ENCODE data around the gene VPS26A. TPM values are rescaled to one million over a fixed set of nuclear protein-coding genes. Genes with fewer than 3 reads are reported as not detected.
"Not testable (repeated sequence)": the region's sequence is repeated elsewhere in the genome, so short reads cannot be mapped to it uniquely, and the experiment has no call there.

Gene VPS26A
- total RNA-seq, 2 donors from 2014 or later, result 41.2 to 46.5 TPM

GRCh38 chr10:69160809-69161241, 36.8 kb downstream of the VPS26A start:
- no peak for TF ChIP-seq CTCF (conservative IDR thresholded peaks at IDR 0.05)
- no peaks in the 10 kb centered on the region for H3K9me3 ChIP-seq (ENCODE audit: control insufficient read depth, low read length)
- peaks cover 59% of the 10 kb centered on the region for H3K36me3 ChIP-seq (ENCODE audit: control insufficient read depth, insufficient read depth, low read length)
- H3K4me3 ChIP-seq (ENCODE audit: low read length), result no peak overlapping the region
- Mint-ChIP-seq H3K27me3 (ENCODE audit: insufficient read depth) (no peaks in the 10 kb centered on the region), H3K4me1 (peaks cover 2% of the 10 kb centered on the region), H3K9me3 (no peaks in the 10 kb centered on the region), H3K4me3 (no peak overlapping the region), H3K36me3 (ENCODE audit: low read depth) (peaks cover 45% of the 10 kb centered on the region), H3K27ac (no peak overlapping the region)
- no CpG with 5 or more reads among the region's 2 CpGs for WGBS, 2 experiments (ENCODE audit: insufficient coverage in 1 of 2, insufficient read length in 1 of 2)
- H3K27ac ChIP-seq (ENCODE audit: low read depth, low read length), result no peak overlapping the region
- no peak overlapping the region for H3K9ac ChIP-seq (ENCODE audit: extremely low read depth, low read length, poor library complexity, severe bottlenecking)
- no peaks in the 10 kb centered on the region for H3K27me3 ChIP-seq (ENCODE audit: control insufficient read depth, insufficient read depth, low read length, poor library complexity, severe bottlenecking)
- no peaks in the 10 kb centered on the region for H3K4me1 ChIP-seq (ENCODE audit: control insufficient read depth, insufficient read depth, low read length)
- no peak for DNase-seq

GRCh38 chr10:69168493-69168892, 44.5 kb downstream of the VPS26A start:
- H3K27ac ChIP-seq (ENCODE audit: low read depth, low read length), result no peak overlapping the region
- Mint-ChIP-seq H3K27me3 (ENCODE audit: insufficient read depth) (no peaks in the 10 kb centered on the region), H3K4me3 (no peak overlapping the region), H3K4me1 (no peaks in the 10 kb centered on the region), H3K36me3 (ENCODE audit: low read depth) (peaks cover 53% of the 10 kb centered on the region), H3K9me3 (no peaks in the 10 kb centered on the region), H3K27ac (no peak overlapping the region)
- H3K27me3 ChIP-seq (ENCODE audit: control insufficient read depth, insufficient read depth, low read length, poor library complexity, severe bottlenecking), result no peaks in the 10 kb centered on the region
- H3K4me1 ChIP-seq (ENCODE audit: control insufficient read depth, insufficient read depth, low read length), result no peaks in the 10 kb centered on the region
- DNase-seq, result no peak
- 95 to 99% methylated on average over 4 of the region's 4 CpGs for WGBS, 2 experiments (ENCODE audit: insufficient coverage in 1 of 2, insufficient read length in 1 of 2)
- no peak overlapping the region for H3K4me3 ChIP-seq (ENCODE audit: low read length)
- H3K9ac ChIP-seq (ENCODE audit: extremely low read depth, low read length, poor library complexity, severe bottlenecking), result no peak overlapping the region
- no peak for TF ChIP-seq CTCF (conservative IDR thresholded peaks at IDR 0.05)
- peaks cover 50% of the 10 kb centered on the region for H3K36me3 ChIP-seq (ENCODE audit: control insufficient read depth, insufficient read depth, low read length)
- no peaks in the 10 kb centered on the region for H3K9me3 ChIP-seq (ENCODE audit: control insufficient read depth, low read length)

- no peaks in the 10 kb centered on the region for H3K9me3 Mint-ChIP-seq
- H3K4me1 ChIP-seq (ENCODE audit: control insufficient read depth, insufficient read depth, low read length), result no peaks in the 10 kb centered on the region
- H3K4me3 ChIP-seq (ENCODE audit: low read length), result no peak overlapping the region
- no peak for DNase-seq
- no peak for TF ChIP-seq CTCF (conservative IDR thresholded peaks at IDR 0.05)
- H3K27ac Mint-ChIP-seq, result no peak overlapping the region
- H3K27ac ChIP-seq (ENCODE audit: low read depth, low read length), result no peak overlapping the region
- H3K27me3 Mint-ChIP-seq (ENCODE audit: insufficient read depth), result no peaks in the 10 kb centered on the region
- H3K36me3 ChIP-seq (ENCODE audit: control insufficient read depth, insufficient read depth, low read length), result peaks cover 37% of the 10 kb centered on the region
- H3K27me3 ChIP-seq (ENCODE audit: control insufficient read depth, insufficient read depth, low read length, poor library complexity, severe bottlenecking), result no peaks in the 10 kb centered on the region
- no peak overlapping the region for H3K9ac ChIP-seq (ENCODE audit: extremely low read depth, low read length, poor library complexity, severe bottlenecking)
- H3K36me3 Mint-ChIP-seq (ENCODE audit: low read depth), result peaks cover 45% of the 10 kb centered on the region
- 97 to 100% methylated on average over 1 to 3 of the region's 3 CpGs for WGBS, 2 experiments (ENCODE audit: insufficient coverage in 1 of 2, insufficient read length in 1 of 2)
- H3K4me3 Mint-ChIP-seq, result no peak overlapping the region
- no peaks in the 10 kb centered on the region for H3K4me1 Mint-ChIP-seq
- no peaks in the 10 kb centered on the region for H3K9me3 ChIP-seq (ENCODE audit: control insufficient read depth, low read length)
Observed at GRCh38 chr10:69172241-69172982, 48.4 kb downstream of the VPS26A start.

- not testable (repeated sequence) for H3K9me3 ChIP-seq (ENCODE audit: control insufficient read depth, low read length); DNase-seq; H3K27ac ChIP-seq (ENCODE audit: low read depth, low read length); H3K4me3 Mint-ChIP-seq; H3K27me3 Mint-ChIP-seq (ENCODE audit: insufficient read depth); H3K4me3 ChIP-seq (ENCODE audit: low read length); H3K9me3 Mint-ChIP-seq; H3K4me1 Mint-ChIP-seq; H3K27ac Mint-ChIP-seq; H3K27me3 ChIP-seq (ENCODE audit: control insufficient read depth, insufficient read depth, low read length, poor library complexity, severe bottlenecking); H3K4me1 ChIP-seq (ENCODE audit: control insufficient read depth, insufficient read depth, low read length); H3K9ac ChIP-seq (ENCODE audit: extremely low read depth, low read length, poor library complexity, severe bottlenecking)
- H3K36me3 ChIP-seq (ENCODE audit: control insufficient read depth, insufficient read depth, low read length), result peaks cover 16% of the 10 kb centered on the region
- WGBS, 2 experiments (ENCODE audit: insufficient coverage in 1 of 2, insufficient read length in 1 of 2), result 90 to 100% methylated on average over 3 to 4 of the region's 4 CpGs
- H3K36me3 Mint-ChIP-seq (ENCODE audit: low read depth), result peaks cover 29% of the 10 kb centered on the region
Observed at GRCh38 chr10:69175326-69175725, 51.3 kb downstream of the VPS26A start.
